Endothelial cell of umbilical vein (primary cell): ENCODE measurements around the gene DNAH9. TPM values are rescaled to one million over a fixed set of nuclear protein-coding genes. Genes with fewer than 3 reads are reported as not detected.

Experiments
- BruUV-seq: library from RNA; stranded (reverse); fragments of 400-500 nt; replicated peaks from 2 replicates; lab custom pipeline; 2021; lab: Mats Ljungman, UMichigan
- CTCF ChIA-PET: fragments of 300-600, 350-600 bp; sonication (Branson Sonifier 250); formaldehyde crosslinking; loops from one replicate; lab custom pipeline; 2021; ENCODE audit warnings: antibody characterized with exemption, inconsistent platforms; lab: Charles Lee
- POLR2A ChIA-PET: fragments of 300-600, 350-600 bp; sonication (Branson Sonifier 250); formaldehyde crosslinking; loops from one replicate; lab custom pipeline; 2021; ENCODE audit warnings: antibody characterized with exemption, inconsistent platforms; lab: Charles Lee
- DNase-seq: peaks from one replicate; pipeline ENCODE4 v3.0.0-alpha.2; 2011; ENCODE audit warnings: low read depth, low spot score
- FAIRE-seq: peaks from 2 replicates; lab custom pipeline; 2011; peaks lifted over from hg19 to GRCh38; lab: Jason Lieb, UNC
- H2AFZ ChIP-seq: 2 replicates; pipeline ENCODE4 v1.6.0; 2012; ENCODE audit warnings: low read depth, low read length, control low read depth, inconsistent platforms
- H3K27ac ChIP-seq: 2 replicates; pipeline ENCODE4 v1.5.1; 2011; ENCODE audit warnings: low read depth, mild to moderate bottlenecking, control low read depth, low read length, moderate library complexity; ENCODE audit not compliant: insufficient read depth
- H3K27me3 ChIP-seq, 2 experiments: 2 replicates each; pipeline versions ENCODE4 v1.6.0 to v1.6.1; 2011; ENCODE audit warnings: low read length in 2 of 2, mixed read lengths in 1 of 2; ENCODE audit not compliant: control insufficient read depth in 2 of 2, insufficient read depth in 2 of 2
- H3K36me3 ChIP-seq, 2 experiments: 2 replicates in 1 of 2; 3 replicates in 1 of 2; pipeline ENCODE4 v1.5.1; 2011; ENCODE audit warnings: low read length in 2 of 2, mild to moderate bottlenecking in 1 of 2, moderate library complexity in 1 of 2; ENCODE audit not compliant: control insufficient read depth in 2 of 2, insufficient read depth in 2 of 2; ENCODE audit errors: extremely low read depth in 1 of 2
- H3K4me1 ChIP-seq: 3 replicates; pipeline ENCODE4 v1.5.1; 2011; ENCODE audit warnings: mild to moderate bottlenecking, low read length; ENCODE audit not compliant: control insufficient read depth, insufficient read depth; ENCODE audit errors: extremely low read depth
- H3K4me2 ChIP-seq: 2 replicates; pipeline ENCODE4 v1.6.1; 2011; ENCODE audit warnings: low read length, control low read depth, mixed read lengths; ENCODE audit not compliant: insufficient read depth
- H3K4me3 ChIP-seq, 3 experiments: fragments of 200-600 bp in 1 of 3; sonication (generic), shearing (Covaris generic) in 1 of 3; replicated peaks in 1 of 3; 2 replicates each; pipeline ENCODE4 v1.5.1; 2011 to 2016; ENCODE audit warnings: control low read depth in 3 of 3, low read length in 3 of 3, mild to moderate bottlenecking in 2 of 3, inconsistent platforms in 1 of 3, low read depth in 1 of 3, moderate library complexity in 1 of 3; ENCODE audit not compliant: insufficient read depth in 1 of 3
- H3K79me2 ChIP-seq: 2 replicates; pipeline ENCODE4 v1.6.0; 2012; ENCODE audit warnings: low read length, inconsistent platforms; ENCODE audit not compliant: control insufficient read depth, insufficient read depth
- H3K9ac ChIP-seq: replicated peaks from 2 replicates; pipeline ENCODE3; 2011; ENCODE audit warnings: low read length, control low read depth; ENCODE audit not compliant: insufficient read depth; ENCODE audit errors: extremely low read depth
- H3K9me1 ChIP-seq: replicated peaks from 3 replicates; pipeline ENCODE4 v1.6.0; 2011; ENCODE audit warnings: mild to moderate bottlenecking, low read length; ENCODE audit not compliant: control insufficient read depth, insufficient read depth; ENCODE audit errors: extremely low read depth
- H3K9me3 ChIP-seq: replicated peaks from 2 replicates; pipeline ENCODE4 v1.5.1; 2012; ENCODE audit warnings: low read length, inconsistent platforms; ENCODE audit not compliant: control insufficient read depth, insufficient read depth
- H4K20me1 ChIP-seq: replicated peaks from 2 replicates; pipeline ENCODE3; 2011; ENCODE audit warnings: mild to moderate bottlenecking, low read length; ENCODE audit not compliant: control insufficient read depth, insufficient read depth; ENCODE audit errors: extremely low read depth
- CTCF ChIP-seq, 2 donors: IDR thresholded peaks; 1 replicate in 1 of 2; 2 replicates in 1 of 2; pipeline ENCODE4 v1.5.1; 2011; ENCODE audit warnings: low read length in 2 of 2, mild to moderate bottlenecking in 2 of 2, moderate library complexity in 2 of 2, control low read depth in 1 of 2, inconsistent platforms in 1 of 2, low read depth in 1 of 2; ENCODE audit not compliant: insufficient read depth in 1 of 2; ENCODE audit errors: extremely low read depth in 1 of 2
- EZH2 ChIP-seq: IDR thresholded peaks from 2 replicates; pipeline ENCODE4 v1.6.1; 2012; ENCODE audit warnings: borderline replicate concordance, low read depth, mild to moderate bottlenecking, moderate library complexity, low read length, inconsistent platforms; ENCODE audit not compliant: severe bottlenecking
- FOS ChIP-seq: IDR thresholded peaks from 2 replicates; pipeline ENCODE4 v1.6.1; 2011; ENCODE audit warnings: mild to moderate bottlenecking, low read length, moderate library complexity, borderline replicate concordance; ENCODE audit not compliant: insufficient read depth
- GATA2 ChIP-seq: IDR thresholded peaks from 2 replicates; pipeline ENCODE4 v1.7.0; 2011; ENCODE audit warnings: low read depth, mild to moderate bottlenecking, moderate library complexity, mixed read lengths, low read length; ENCODE audit not compliant: insufficient read length, insufficient read depth
- JUN ChIP-seq: IDR thresholded peaks from 2 replicates; pipeline ENCODE4 v1.6.1; 2011; ENCODE audit warnings: borderline replicate concordance, low read depth; ENCODE audit not compliant: insufficient read length, insufficient read depth
- MAX ChIP-seq: IDR thresholded peaks from 2 replicates; pipeline ENCODE4 v1.6.1; 2011; ENCODE audit not compliant: insufficient read depth, insufficient read length
- MYC ChIP-seq: IDR thresholded peaks from one replicate; pipeline ENCODE4 v1.6.1; 2011; ENCODE audit warnings: mild to moderate bottlenecking, low read depth, low read length
- POLR2A ChIP-seq: IDR thresholded peaks from 2 replicates; pipeline ENCODE4 v1.6.1; 2012; ENCODE audit warnings: low read depth, mild to moderate bottlenecking, control low read depth, low read length
- POLR2AphosphoS5 ChIP-seq: IDR thresholded peaks from 2 replicates; pipeline ENCODE4 v1.6.1; 2012; ENCODE audit warnings: low read depth, mild to moderate bottlenecking, control low read depth, low read length, moderate library complexity; ENCODE audit not compliant: insufficient read depth
- dilution Hi-C: fragments of 300-500 bp; cut with MboI; formaldehyde crosslinking; loops from one replicate; pipeline ENCODE4 v1.15.0; 2019; ENCODE audit warnings: low sequenced_read_pairs; ENCODE audit not compliant: extremely low pct_ligation_motif_present
- intact Hi-C: fragments of 100-400 bp; cut with micrococcal nuclease; formaldehyde crosslinking; loops from one replicate; pipeline ENCODE4 v1.10.0; 2022
- polyA plus RNA-seq, 4 experiments: library from polyadenylated mRNA; depleted of rRNA in 3 of 4; stranded (reverse) in 3 of 4; unstranded in 1 of 4; fragments of >200 nt; gene quantifications; 2 replicates each; pipeline versions ENCODE4 v1.2.1 to v1.2.3, GENCODE V29; 2011 to 2012; ENCODE audit warnings: missing spikeins in 1 of 4
- total RNA-seq: library from RNA; stranded (reverse); gene quantifications from 2 replicates; pipeline ENCODE4 v1.2.3, GENCODE V29; 2021

DNAH9 gene
- total and polyA plus RNA-seq, 2 donors (not counting 3 experiments of a cell fraction or from before 2014, with no cell fraction given), result not detected

GRCh38 chr17:11550431-11550830, 47.8 kb upstream of the DNAH9 start:
- no peaks in the 10 kb centered on the region for H3K27me3 ChIP-seq
- H2AFZ ChIP-seq, result no peak overlapping the region
- DNase-seq (no peak), FAIRE-seq (no peak)
- H3K79me2 ChIP-seq, result no peaks in the 10 kb centered on the region
- no peak overlapping the region for H3K27ac ChIP-seq
- H3K4me1 ChIP-seq, result no peaks in the 10 kb centered on the region
- peaks cover 4% of the 10 kb centered on the region for H3K9me3 ChIP-seq
- intact Hi-C loops (no loop called here), dilution Hi-C loops (no loop called here)
- no peaks in the 10 kb centered on the region for H3K36me3 ChIP-seq
- H4K20me1 ChIP-seq, result no peaks in the 10 kb centered on the region
- ChIA-PET POLR2A (no interaction called here), CTCF (no interaction called here)
- H3K9ac ChIP-seq, result no peak overlapping the region
- TF ChIP-seq POLR2A, result no peak
- TF ChIP-seq FOS, result no peak
- no peak overlapping the region for H3K4me3 ChIP-seq
- no TSS peak for BruUV-seq
- H3K9me1 ChIP-seq, result no peaks in the 10 kb centered on the region
- H3K4me2 ChIP-seq, result no peak overlapping the region

GRCh38 chr17:11551442-11551841, 46.8 kb upstream of the DNAH9 start:
- Histone ChIP-seq H3K4me2 (no peak overlapping the region), H3K9ac (no peak overlapping the region), H3K79me2 (no peaks in the 10 kb centered on the region), H3K9me3 (peaks cover 4% of the 10 kb centered on the region), H3K36me3 (no peaks in the 10 kb centered on the region), H4K20me1 (no peaks in the 10 kb centered on the region), H3K4me1 (no peaks in the 10 kb centered on the region), H3K4me3 (no peak overlapping the region), H2AFZ (no peak overlapping the region), H3K9me1 (no peaks in the 10 kb centered on the region), H3K27me3 (no peaks in the 10 kb centered on the region), H3K27ac (no peak overlapping the region)
- no TSS peak for BruUV-seq
- intact Hi-C loops, result no loop called here
- dilution Hi-C loops, result no loop called here
- POLR2A ChIA-PET, result no interaction called here
- TF ChIP-seq POLR2AphosphoS5 (no peak), POLR2A (no peak), EZH2 (no peak), JUN (no peak), MAX (no peak), FOS (no peak), MYC (no peak), GATA2 (no peak), CTCF (IDR thresholded peaks at IDR 0.05; ENCODE audit: extremely low read depth in 1 of 2, insufficient read depth in 1 of 2, low read depth in 1 of 2, low read length in 2 of 2) (no peak)
- FAIRE-seq (no peak), DNase-seq (no peak)
- CTCF ChIA-PET, result no interaction called here
